HG03103 (cell line): ENCODE data around the gene PRR5.
"Not testable (repeated sequence)": the region's sequence is repeated elsewhere in the genome, so short reads cannot be mapped to it uniquely, and the experiment has no call there.

Experiments
- ATAC-seq: cut with Tn5 transposase; IDR thresholded peaks from one replicate; pipeline ENCODE4 v1.9.1; 2021; ENCODE audit warnings: low read depth; ENCODE audit not compliant: unreplicated experiment

Gene PRR5

GRCh38 chr22:44672632-44673031 lies 29.4 kb upstream of the PRR5 start:
- ATAC-seq, result no peak

DNA sequence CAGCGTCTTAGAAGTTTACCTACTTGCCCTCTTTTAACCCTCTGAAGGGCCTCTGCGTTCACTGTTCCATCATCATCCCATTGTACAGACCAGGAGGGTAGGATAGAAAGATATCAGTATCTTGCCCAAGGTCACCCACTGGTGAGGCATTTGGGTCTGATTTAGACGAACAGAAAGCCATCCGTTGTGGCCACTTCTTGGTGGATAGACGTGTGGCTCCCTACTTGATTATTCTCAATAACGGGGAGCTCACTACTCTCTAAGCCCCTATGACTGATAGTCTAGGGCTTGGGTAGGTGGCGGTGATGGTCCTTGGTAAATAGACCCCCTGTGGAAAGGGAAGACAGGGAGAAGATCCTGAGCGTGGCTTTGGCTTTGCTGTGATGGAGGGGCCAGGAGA lies 28.6 kb upstream of the PRR5 start:
- no peak for ATAC-seq

- ATAC-seq, result not testable (repeated sequence)
These were observed 26.0 kb upstream of the PRR5 start for GRCh38 chr22:44676066-44676440.

GRCh38 chr22:44676441-44677352 lies 25.3 kb upstream of the PRR5 start:
- ATAC-seq, result no peak

GRCh38 chr22:44677353-44677840 lies 24.6 kb upstream of the PRR5 start:
- ATAC-seq, result no peak

- no peak for ATAC-seq
These were observed 24.0 kb upstream of the PRR5 start for GRCh38 chr22:44677871-44678555.

- ATAC-seq, result no peak
These were observed 23.3 kb upstream of the PRR5 start for GRCh38 chr22:44678556-44679305.

GRCh38 chr22:44679306-44679647 lies 22.7 kb upstream of the PRR5 start:
- not testable (repeated sequence) for ATAC-seq

- ATAC-seq, result no peak
These were observed 21.9 kb upstream of the PRR5 start for GRCh38 chr22:44680058-44680457.

GRCh38 chr22:44680481-44680894 lies 21.5 kb upstream of the PRR5 start:
- ATAC-seq, result no peak

DNA sequence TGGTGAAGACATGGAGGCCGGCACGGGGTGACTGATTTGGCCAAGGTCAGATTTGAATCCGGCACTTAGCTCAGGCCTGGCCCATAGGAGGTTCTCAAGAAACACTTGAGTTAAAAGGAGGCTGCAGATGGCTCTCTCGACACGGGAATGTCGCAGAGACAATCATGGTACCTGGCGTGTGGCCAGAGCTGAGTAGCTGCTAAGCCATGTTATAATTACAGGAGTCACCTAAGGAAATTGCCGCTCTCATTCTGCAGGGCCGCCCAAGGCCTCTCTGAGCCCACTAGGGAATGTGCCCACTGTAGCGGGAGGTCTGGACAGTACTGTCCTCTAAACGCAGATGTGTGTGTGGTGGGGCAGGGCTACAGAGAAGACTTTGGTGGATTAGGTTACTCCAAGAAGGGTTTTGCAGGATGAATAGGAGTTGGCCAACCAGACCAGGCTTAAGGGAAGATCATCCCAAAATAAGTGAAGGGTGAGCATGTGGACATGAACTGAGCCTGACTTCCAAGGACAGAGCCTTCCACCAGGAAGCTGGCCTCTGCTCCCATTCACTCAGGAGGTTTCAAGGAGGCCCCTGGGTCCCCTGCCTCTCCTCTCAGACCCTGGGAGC lies 19.3 kb upstream of the PRR5 start:
- ATAC-seq, result no peak

GRCh38 chr22:44683237-44683636 lies 18.8 kb upstream of the PRR5 start:
- ATAC-seq, result no peak

- ATAC-seq, result no peak
These were observed 18.1 kb upstream of the PRR5 start for GRCh38 chr22:44683881-44684280.

DNA sequence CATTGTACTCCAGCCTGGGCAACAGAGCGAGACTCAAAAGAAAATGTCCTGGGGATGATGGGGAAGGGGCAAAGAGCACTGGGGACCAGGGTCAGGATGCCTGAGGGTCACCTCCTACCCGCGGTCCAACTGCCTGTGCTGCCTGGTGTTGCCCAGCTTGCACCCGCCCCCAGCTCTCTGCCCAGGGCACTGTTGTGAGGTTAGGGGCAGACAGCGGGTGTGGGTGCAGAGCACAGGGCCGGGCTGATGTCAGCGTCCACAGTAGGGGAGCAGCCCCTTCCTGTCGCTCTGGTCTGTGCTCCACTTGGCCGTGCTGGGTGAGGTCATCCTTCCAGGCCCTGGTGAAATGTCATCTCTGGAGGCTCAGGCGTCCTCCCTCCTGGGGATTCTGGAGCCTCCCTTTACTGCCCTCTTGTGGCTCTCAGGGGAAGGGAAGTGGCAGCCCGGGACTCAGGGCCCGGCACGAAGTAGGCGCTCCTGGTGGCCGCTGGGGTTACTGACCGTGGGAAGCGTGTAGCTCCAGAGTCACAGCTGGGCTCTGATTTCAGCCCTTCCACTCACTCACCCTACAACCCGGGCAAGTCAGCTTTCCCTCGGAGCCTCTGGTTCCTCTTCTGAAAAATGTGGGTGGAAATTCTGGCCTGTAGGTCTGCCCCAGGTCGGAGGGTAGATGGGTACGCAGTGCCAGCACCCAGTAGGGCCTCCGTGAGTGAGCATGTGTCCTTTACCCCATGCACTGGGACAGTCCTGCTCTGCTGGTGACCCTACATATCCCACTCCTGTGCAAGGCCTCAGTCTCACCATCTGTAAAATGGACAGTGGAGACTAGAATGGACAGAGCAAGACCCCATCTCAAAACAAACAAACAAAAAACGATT lies 17.3 kb upstream of the PRR5 start:
- peak; percentile 55 for ATAC-seq

DNA sequence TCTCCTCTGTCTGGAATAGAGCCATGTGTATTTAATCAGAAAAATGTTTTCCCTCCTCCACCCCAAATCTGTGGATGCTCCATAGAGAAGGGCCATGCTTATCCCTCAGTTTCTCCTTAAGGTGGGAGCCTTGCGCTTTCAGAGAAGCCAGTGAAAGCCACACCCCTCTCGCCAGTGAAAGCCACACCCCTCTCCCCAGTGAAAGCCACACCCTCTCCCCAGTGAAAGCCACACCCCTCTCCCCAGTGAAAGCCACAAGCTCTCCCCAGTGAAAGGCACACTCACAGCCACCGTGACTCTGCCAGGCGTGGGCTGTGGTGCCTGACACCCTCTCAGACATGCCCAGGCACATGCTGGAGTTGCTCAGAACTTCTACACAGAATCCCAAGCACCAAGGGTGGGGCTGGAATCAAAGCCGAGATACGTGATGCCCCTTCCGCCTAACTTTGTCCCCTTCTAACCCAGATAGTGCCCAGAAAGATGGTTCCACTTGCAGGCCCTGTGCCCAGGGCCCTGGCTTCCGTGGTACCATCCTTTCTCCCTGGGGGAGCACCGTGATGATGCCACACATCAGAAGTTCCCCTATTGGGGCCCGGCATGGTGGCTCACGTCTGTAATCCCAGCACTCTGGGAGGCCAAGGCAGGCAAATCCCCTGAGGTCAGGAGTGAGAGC lies 16.5 kb upstream of the PRR5 start:
- no peak for ATAC-seq

- ATAC-seq, result no peak
These were observed 15.0 kb upstream of the PRR5 start for GRCh38 chr22:44686873-44687600.

GRCh38 chr22:44689173-44689572 lies 12.8 kb upstream of the PRR5 start:
- ATAC-seq, result no peak

DNA sequence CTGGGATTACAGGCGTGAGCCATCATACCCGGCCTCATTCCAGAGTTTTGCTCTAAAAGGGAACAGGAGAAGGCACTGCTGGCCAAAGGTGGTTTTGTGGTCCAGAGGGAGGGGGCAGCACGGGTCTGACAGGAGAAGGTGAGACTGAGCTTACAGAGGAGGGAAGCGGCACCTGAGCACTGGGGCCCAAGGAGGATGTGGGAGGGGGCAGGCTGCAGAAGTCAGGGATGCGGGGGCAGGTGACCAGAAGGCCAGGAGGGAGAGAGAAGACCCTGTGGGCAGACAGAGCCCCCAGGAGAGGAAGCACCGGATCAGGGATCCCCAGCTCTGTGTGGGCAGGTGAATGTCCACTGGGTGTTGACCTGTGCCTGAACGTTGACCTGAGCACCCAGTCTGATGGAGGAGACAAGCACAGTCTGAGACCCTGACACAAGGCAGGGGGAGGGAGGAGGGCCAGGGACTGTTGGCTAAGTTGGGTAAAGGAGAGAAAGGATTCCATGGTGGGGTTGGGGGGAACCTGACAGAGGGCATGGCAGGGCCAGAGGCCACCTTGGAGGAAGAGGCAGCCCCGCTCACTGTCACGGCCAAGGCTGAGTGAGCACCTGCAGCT lies 12.0 kb upstream of the PRR5 start:
- no peak for ATAC-seq
